ENCODE results near the gene MOAP1. TPM values are rescaled to one million over a fixed set of nuclear protein-coding genes. Genes with fewer than 3 reads are reported as not detected.

The MOAP1 gene, protein sequence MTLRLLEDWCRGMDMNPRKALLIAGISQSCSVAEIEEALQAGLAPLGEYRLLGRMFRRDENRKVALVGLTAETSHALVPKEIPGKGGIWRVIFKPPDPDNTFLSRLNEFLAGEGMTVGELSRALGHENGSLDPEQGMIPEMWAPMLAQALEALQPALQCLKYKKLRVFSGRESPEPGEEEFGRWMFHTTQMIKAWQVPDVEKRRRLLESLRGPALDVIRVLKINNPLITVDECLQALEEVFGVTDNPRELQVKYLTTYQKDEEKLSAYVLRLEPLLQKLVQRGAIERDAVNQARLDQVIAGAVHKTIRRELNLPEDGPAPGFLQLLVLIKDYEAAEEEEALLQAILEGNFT
- total RNA-seq (2021; fragmentation: NEBNext Ultra II Directional; extraction: Animal tissue kit (Norgen Biotek cat#: 25700)): 17.3 and 18.3 TPM in 2 replicates
- 15.8 and 20.1 TPM in 2 replicates for polyA plus RNA-seq (2011; rRNA removed)
- polyA plus RNA-seq (2011; cell fraction: cytosol; rRNA removed): 21.4 TPM
- polyA plus RNA-seq (2011; cell fraction: nucleus; rRNA removed): 7.4 TPM
- polyA plus RNA-seq (2012, experiment 1 of 2): 13.1 to 18.8 TPM (median 16.2 TPM) in 4 replicates
- 6.2 TPM for polyA plus RNA-seq (2012, experiment 2 of 2)
- 10.6 TPM for polyA plus RNA-seq (2013, experiment 1 of 2)
- 11.0 TPM for polyA plus RNA-seq (2013, experiment 2 of 2)
- polyA minus RNA-seq (2011; rRNA and poly(A)+ RNA removed): 8.5 and 8.7 TPM in 2 replicates
- 10.1 TPM for polyA minus RNA-seq (2011; cell fraction: cytosol; rRNA and poly(A)+ RNA removed)
- polyA minus RNA-seq (2011; cell fraction: nucleus; rRNA and poly(A)+ RNA removed): 9.3 TPM
- long read RNA-seq, experiment 1, partial matches to known transcripts: 0 of 18 reads
- long read RNA-seq, experiment 1, other reads (novel, unspliced or antisense): 14 of 18 reads
- long read RNA-seq, experiment 2, partial matches to known transcripts: 0 of 3 reads
- long read RNA-seq, experiment 2, other reads (novel, unspliced or antisense): 3 of 3 reads

DNA sequence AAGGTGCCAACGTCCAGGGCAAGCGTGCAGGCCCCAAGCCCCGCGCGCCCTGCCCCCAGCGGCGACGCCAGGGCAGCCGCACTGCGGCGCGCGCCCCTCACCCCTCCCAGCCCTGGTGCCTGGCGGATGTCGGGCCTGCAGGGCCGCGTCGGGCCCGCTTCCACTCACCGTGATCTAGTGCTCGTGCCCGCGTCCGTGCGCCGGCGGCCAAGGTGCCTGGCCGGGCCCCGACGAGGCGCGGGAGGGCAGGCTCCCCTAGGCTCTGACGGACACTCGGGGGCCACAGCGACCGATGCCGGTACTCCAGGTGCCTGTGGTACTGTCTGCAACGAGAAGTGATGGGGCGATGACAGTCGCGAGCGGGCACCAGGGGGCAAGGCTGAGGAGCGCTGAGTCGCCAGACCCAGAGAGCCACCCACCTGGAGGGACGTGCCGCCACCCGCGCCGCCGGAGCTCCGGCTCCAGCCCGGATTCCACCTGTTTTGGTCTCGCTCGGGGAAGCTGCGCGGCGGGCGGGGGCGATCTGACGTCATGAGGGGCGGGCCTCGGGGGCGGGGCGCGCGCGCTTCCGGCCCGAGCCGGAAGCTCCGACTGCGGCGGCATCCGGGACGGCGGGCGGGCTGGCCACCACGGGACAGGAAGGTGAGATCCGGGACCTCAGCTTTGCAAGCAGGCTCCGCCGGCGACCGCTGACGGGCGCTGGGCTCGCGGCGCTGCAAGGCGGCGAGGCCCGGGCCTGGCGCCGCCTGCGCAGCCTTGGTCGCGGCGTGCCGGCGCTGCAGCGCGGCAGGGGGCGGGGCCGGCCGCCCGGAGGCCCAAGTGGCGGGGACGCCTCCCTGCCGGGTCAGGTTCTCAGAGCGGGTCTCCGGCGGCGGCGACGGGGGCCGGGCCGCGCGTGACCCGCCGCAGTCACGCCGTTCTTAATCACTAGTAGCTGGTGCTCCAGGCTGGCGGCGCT is at the start of gene MOAP1, which contains the start of gene LYSET:
Gene MOAP1 (minus strand): TSS at position 507 of the 958 bp plus-strand sequence. CDS start 655 bp downstream, outside the sequence.
Gene LYSET (plus strand): TSS at position 927 of the 958 bp plus-strand sequence. CDS start 89 bp downstream, outside the sequence.
- Histone ChIP-seq H3K4ac (replicated peaks; ENCODE audit: insufficient read length, low read depth, low read length) (peak within 1 kb of the TSS; percentile 9), H2BK120ac (replicated peaks; ENCODE audit: low read depth, low read length) (no peak within 1 kb of the TSS), H2BK20ac (ENCODE audit: low read length) (no peak within 1 kb of the TSS), H3K9ac (replicated peaks in 1 of 4; ENCODE audit: extremely low read depth in 1 of 4, low read depth in 3 of 4, low read length in 3 of 4) (peak within 1 kb of the TSS; percentile 75 to 89 (median 84)), H4K8ac (ENCODE audit: extremely low read depth, insufficient read depth, low read length) (peak within 1 kb of the TSS; percentile 88), H2BK12ac (ENCODE audit: low read depth, low read length) (0 out of 2 replicates have a peak within 1 kb of the TSS, but pooled peaks have one; percentile 42), H2BK5ac (ENCODE audit: low read depth, low read length) (peak within 1 kb of the TSS; percentile 92), H3K4me1 (replicated peaks in 1 of 4; ENCODE audit: control insufficient read depth in 3 of 4, insufficient read depth in 4 of 4, low read length in 3 of 4) (peaks cover 0 to 5% (median 2%) of the 10 kb centered on the region in 4 experiments; a peak in 3 of 7 replicates), H3K9me3 (ENCODE audit: insufficient read depth in 2 of 2, low read depth in 1 of 2, low read length in 1 of 2) (no peaks in the 10 kb centered on the region), H2AK5ac (ENCODE audit: low read depth, low read length) (no peak within 1 kb of the TSS), H3K56ac (replicated peaks; ENCODE audit: insufficient read length, low read depth, low read length) (peak within 1 kb of the TSS; percentile 94), H3K14ac (ENCODE audit: insufficient read length) (no peak within 1 kb of the TSS), H3K79me2 (ENCODE audit: control insufficient read depth in 1 of 2, insufficient read depth in 2 of 2, low read length in 2 of 2) (peaks cover 4 to 23% of the 10 kb centered on the region in 2 experiments; a peak in 3 of 4 replicates), H3K27me3 (replicated peaks in 1 of 4; ENCODE audit: control insufficient read depth in 3 of 4, extremely low read depth in 1 of 4, insufficient read depth in 3 of 4, low read length in 3 of 4) (no peaks in the 10 kb centered on the region), H3K23me2 (ENCODE audit: low read depth, low read length) (peaks cover 2% of the 10 kb centered on the region; the same call in 1 of the 2 replicates), H3K4me2 (ENCODE audit: insufficient read depth in 1 of 2, low read depth in 2 of 2, low read length in 2 of 2) (peak within 1 kb of the TSS; percentile 75 to 81), H4K91ac (replicated peaks; ENCODE audit: insufficient read length, low read length) (peak within 1 kb of the TSS; percentile 25), H4K5ac (ENCODE audit: insufficient read length, low read depth, low read length) (peak within 1 kb of the TSS; percentile 70), H3K23ac (ENCODE audit: insufficient read length) (no peak within 1 kb of the TSS), H3K18ac (ENCODE audit: extremely low read depth, low read length) (no peak within 1 kb of the TSS), H3K79me1 (ENCODE audit: low read depth, low read length) (peaks cover 5% of the 10 kb centered on the region), H2BK15ac (ENCODE audit: low read length) (no peak within 1 kb of the TSS), H3K36me3 (ENCODE audit: control insufficient read depth in 2 of 4, insufficient read depth in 4 of 4, low read length in 3 of 4) (peaks cover 0 to 17% (median 0%) of the 10 kb centered on the region in 4 experiments; a peak in 3 of 8 replicates), H2AFZ (ENCODE audit: low read length) (peak within 1 kb of the TSS; percentile 93), H3K4me3 (ENCODE audit: extremely low read depth in 1 of 4, insufficient read depth in 2 of 4, low read depth in 3 of 4, low read length in 4 of 4) (peak within 1 kb of the TSS; percentile 87 to 95 (median 94)), H3K27ac (ENCODE audit: low read depth, low read length) (peak within 1 kb of the TSS; percentile 84; the same call in 1 of the 2 replicates), H4K20me1 (replicated peaks in 1 of 2; ENCODE audit: control insufficient read depth in 1 of 2, insufficient read depth in 2 of 2, low read length in 2 of 2) (no peaks in the 10 kb centered on the region)
- POLR2A ChIA-PET (ENCODE audit: partially characterized antibody): interaction anchor here (0.6 to 3.1 kb wide), 10 partner anchors 9 to 250 kb away, joined by 3 to 25 read pairs (median 3); partner anchors contain the start of genes GON7 and UBR7
- WGBS, 2 experiments (ENCODE audit: extremely low coverage in 1 of 2, insufficient coverage in 1 of 2, insufficient read length in 1 of 2, insufficient replicate concordance in 2 of 2, low coverage in 1 of 2, low lambda C conversion rate in 2 of 2, missing lambda C conversion rate in 1 of 2): 0% methylated on average over 56 of the region's 124 CpGs; no CpG with 5 or more reads in 1 of the 2 experiments
- FAIRE-seq: no peak
- peak; percentile 71 to 87 for DNase-seq (ENCODE audit: low read depth in 1 of 2, low spot score in 2 of 2)
- CTCF ChIA-PET (ENCODE audit: partially characterized antibody): interaction anchor here (0.7 to 2.2 kb wide), 6 partner anchors 9 to 71 kb away, joined by 3 to 19 read pairs (median 3); partner anchors contain the start of genes GON7 and UBR7
- no peak for TF ChIP-seq RFX5 (IDR thresholded peaks at IDR 0.05; ENCODE audit: borderline replicate concordance, low read depth, low read length)
- TF ChIP-seq GABPA (IDR thresholded peaks at IDR 0.05; ENCODE audit: borderline replicate concordance, insufficient read depth, low read length): peak; percentile 79; the same call in 1 of the 2 replicates
- TF ChIP-seq YY1 (IDR thresholded peaks at IDR 0.05; ENCODE audit: low read depth, low read length): 0 out of 2 replicates have a peak, but pooled peaks have one; percentile 2
- 0 out of 2 replicates have a peak, but pooled peaks have one; percentile 1 for TF ChIP-seq TEAD4 (IDR thresholded peaks at IDR 0.05; ENCODE audit: low read depth, low read length)
- peak; percentile 15 to 16; a peak in 2 of 4 replicates for TF ChIP-seq RAD21 (IDR thresholded peaks at IDR 0.05 in 1 of 2, conservative IDR thresholded peaks at IDR 0.05 in 1 of 2; ENCODE audit: low read depth in 2 of 2, low read length in 2 of 2)
